GM21529 (cell line): ENCODE results near the gene KIF1A.

Source experiments
- ATAC-seq: cut with Tn5 transposase; IDR thresholded peaks from one replicate; pipeline ENCODE4 v1.9.1; 2021; ENCODE audit not compliant: unreplicated experiment

KIF1A gene

DNA sequence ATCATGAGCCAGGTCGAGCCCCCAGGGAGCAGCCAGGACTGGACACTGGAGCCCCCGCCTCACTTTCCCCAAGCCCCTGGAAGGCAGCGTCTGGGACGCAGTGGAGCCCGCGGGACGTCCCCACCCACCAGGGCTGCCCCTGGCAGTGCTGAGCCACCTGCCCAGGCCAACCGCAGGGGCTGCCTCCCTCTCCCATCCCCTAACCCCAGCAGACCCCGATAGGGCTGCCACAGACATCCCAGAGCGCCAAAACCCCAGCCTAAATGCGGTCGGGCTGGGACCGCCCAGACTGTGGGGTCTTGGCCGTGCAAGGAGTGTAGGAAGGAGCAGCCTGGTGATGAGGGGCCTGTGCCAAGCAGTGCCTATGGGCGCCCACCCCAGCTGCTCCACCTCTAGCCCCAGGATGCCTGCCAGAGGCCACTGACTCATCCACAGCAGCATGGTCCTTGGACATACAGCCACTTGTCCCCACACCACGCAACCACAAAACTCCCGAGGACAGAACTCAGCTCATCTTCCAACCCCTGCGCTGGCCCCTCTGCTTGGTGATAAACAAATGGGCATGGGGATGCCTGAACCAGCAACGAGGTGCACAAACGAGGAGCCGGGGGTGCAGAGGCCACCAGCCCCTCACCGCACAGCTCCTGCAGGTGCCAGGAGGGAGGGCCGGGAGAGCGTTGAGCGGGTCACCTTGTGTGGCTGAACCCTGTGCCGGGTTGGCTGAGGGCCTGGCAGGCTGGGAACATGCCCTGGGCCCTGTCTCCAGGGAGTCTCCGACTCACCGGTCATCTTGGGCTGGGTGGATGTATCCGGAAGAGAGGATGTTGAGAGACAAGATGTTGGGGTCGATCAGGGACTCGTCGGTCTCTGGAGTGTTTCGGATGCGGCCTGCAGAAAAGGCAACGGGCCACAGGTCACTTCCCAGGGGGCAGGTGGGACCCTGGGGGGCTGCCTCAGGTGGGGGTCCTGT, 83.5 kb downstream of the KIF1A start:
- no peak for ATAC-seq

DNA sequence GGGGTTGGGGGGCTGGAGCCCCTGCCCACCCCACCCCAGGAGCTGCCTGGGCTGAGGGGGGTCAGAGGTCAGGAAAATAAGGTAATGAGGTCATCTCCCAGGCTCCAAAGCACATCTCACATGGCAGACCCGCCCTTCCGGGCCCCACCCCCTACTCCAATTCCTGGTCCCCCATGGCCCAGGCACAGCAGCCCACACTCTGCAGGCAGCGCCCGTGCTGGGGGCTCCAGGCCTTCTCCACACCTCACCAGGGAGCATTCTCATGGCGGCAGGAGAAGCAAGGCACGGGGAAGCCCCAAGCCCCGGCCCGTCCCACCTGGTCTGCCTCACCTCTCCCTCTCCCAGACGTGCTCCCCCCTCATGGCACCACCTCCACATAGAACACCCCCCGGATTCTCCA, 84.5 kb downstream of the KIF1A start:
- ATAC-seq: no peak

DNA sequence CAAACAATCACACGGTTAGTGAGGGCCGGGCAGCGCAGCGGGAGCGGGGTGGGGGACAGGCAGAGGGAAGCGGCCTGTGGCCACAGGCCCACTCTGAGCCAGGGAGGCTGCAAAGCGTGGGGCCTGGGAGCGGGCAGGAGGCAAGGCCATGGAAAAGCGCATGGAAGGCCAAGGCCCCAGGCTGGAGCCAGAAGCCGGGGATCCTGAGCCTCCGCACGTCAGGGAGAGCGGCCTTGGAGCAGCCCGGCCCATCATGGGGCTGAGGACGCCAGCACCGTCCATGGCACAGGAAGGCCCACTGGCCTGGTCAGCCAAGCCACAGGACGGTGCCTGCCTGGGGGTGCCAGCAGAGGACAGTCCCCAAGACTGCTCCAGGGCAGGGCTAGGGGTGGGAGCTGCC, 85.3 kb downstream of the KIF1A start:
- ATAC-seq: no peak

DNA sequence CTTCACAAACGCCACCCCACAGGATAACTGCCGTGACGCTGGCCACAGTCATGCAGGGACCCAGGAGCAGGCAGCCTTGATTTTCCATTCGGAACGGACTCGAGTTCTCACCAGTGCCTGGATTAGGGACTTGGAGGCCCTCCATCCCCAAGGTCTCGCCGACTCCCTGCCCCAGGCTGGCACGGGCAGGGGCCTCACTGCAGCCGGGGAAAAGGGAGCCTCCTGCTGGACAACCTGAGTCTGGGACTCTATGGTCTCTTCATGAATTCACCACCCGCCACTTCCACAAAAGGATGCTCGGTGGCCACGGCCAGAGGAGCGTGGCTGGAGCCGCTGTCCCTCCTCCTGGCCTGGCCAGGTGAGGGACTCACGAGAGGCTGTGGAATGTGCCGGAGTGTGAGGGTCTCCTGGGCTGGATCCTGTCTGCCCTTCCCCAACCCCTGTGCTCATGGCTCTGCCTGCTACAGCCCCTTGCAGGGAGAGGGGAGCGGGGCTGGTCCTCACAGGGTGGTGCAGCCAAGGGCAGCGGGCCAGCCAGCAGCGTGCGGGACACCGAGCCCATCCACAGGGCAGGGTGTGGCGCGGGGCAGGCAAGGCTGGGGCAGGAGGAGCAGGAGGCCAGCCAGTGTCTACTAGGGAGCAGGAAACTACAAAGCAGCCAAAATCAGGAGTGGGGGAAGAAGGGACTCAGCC, 86.1 kb downstream of the KIF1A start:
- no peak for ATAC-seq

DNA sequence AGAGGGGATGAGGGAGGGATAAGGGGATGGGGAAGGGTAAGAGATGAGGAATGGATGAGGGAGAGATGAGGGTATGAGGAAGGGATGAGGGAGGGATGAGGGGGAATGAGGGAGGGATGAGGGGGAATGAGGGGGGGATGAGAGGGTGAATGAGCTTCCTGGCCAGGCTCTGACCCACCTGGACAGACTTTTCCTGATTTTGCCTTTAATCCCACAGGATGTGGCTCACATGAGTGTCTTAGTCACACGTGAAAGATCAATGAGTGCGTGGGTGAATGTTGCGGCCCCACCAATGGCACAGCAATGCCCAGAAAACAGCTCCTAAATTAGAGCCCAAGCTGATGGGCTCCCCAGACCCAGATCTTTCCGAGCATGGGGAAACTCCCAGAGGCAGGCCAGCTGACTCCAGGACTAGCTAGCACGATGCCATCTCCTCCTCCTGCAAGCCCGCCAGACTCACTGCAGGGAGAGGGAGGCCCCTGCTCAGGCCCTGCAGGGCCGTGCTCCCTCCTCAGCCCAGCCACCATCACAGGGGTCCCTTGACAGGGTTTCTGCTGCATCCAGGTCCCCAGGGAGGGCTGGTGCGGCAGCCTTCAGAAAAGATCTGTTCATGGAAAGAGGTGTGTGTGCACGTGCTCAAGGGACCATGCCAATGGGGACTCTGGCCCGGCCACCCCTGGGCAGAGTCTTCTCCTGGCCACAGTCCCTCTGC, 87.0 kb downstream of the KIF1A start:
- no peak for ATAC-seq

DNA sequence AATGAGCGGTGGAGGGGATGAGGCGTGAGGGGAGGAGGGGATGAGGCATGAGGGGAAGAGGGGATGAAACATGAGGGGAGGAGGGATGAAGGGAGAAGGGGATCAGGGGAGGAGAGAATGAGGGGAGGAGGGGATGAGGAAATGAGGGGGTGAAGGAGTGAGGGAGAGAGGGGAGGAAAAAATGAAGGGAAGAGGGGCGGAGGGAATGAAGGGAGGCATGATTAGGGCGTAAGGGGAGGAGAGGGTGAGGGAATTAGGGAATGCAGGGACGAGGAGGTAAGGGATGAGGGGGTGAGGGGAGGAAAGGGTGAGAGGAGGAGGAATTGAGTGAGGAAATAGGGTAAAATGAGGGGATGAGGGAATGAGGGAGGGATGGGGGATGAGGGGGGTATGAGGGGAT, 87.8 kb downstream of the KIF1A start:
- ATAC-seq: no peak

DNA sequence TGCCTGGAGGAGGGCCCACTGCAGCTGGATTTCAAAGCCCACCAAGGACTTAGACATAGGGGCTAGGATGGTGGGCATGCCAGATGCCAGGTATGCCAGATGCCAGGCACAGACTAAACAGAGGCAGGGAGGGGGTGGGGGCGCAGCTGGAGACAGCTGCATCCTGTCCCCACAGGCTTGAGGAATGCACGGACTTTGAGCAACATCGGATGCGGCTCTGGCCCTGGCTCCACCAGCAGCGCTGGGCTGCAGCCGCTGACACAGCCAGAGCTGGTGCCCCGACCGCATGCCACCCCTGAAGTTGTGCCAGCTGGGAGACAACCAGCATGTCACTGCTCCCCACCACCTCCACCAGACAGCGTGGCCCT, 88.9 kb downstream of the KIF1A start:
- ATAC-seq: no peak

DNA sequence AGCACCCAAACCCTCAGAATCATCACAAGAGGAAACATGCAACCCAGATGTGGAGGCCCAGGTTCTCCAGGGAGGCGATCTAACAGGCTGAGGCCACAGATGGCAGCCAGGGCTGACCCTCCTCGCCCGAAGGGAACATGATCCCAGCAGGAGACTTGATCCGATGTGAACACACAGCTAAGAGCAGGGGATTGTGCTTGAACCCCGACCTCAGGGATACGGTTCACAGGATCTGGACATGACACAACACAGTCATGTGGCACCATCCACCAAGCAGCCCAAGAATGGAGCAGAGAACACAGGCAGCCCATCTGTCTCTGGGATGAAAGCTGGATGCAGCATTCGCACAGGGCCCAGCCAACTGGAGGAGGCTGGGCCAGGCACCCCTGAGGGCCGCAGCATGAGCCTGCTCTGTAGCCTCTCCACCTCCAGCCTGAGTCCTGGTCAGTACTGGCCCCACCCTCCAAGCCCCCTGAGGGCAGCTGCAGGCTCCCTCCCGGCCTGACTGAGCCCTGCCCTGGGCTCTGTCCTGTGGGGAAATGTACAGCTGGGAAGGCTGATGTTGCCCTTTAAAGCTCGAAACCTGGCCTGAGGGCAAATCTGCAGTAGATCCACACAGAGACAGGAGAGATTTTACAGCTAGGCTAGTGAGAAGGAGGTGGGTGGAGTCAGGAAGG, 89.4 kb downstream of the KIF1A start:
- no peak for ATAC-seq

DNA sequence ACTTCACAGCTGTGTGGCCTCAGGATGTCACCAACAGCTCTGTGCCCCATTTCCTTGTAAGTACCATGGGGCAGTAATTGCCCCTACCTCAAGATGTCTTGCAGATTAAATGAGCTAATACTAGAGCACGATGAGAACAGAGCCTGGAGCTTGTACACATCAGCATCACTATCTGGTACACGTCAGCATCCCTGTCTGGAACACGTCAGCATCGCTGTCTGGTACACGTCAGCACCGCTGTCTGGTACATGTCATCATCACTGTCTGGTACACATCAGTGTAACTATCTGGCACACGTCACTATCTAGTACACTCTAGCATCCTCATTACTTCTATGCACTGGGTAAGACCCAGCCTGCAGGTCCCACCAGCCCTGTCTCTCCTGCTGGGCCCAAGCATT, 91.2 kb downstream of the KIF1A start:
- no peak for ATAC-seq

DNA sequence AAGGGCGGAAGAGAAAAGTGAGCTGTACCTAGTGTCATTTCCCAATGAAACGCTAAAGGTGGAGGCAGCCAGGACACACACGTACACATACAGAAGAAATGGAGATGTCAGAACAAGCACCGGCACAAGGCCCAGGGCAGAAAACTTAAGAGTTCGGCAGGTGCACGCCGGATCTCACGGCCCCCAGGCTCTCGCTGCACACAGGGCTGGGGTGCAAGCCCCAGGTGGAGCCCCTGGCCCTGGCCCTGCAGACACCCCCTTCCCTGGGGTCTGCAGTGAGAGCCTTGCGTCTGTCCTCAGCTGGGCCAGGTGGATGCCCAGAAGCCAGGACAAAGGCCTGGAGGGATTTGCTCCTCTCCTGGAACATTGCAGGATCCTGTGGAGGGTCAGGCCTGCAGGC, 91.7 kb downstream of the KIF1A start:
- no peak for ATAC-seq

DNA sequence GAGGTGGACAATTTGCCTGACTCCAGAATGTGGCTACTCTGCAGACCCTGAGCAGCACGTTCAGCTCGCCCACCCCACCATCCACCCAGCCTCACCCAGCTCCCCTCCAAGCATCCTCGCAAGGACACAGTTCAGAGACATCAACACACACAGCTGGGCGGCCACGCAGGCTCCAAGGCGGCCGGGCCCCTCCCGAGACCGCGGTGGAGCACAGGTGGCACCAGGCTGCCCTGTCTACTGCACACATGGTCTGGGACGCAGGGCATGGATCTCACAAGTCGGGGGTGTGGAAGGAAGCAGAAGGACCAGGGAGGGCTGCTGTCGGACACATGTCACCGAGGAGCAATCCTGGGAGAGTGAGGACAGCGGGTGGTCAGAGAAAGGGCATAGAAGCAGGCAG, 92.1 kb downstream of the KIF1A start:
- ATAC-seq: no peak

DNA sequence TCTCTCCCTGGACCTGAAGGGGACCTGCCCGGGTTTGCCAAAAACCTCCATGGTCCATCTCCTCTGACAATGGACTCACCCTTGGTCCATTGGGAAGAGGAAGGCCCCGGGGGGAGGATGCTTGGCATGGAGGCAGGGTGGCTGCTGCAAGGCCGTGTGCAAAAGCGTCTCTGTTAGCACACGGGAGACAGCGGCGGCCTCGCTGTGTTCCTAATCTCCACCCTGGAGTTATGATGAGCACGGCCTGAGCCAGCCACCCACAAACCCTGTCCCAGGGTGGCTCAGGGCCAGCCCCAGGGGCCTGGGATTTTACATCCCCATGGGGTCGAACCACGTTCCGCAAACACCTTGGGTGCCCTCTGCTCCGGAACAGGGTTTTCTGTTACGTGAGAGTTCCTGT, 92.6 kb downstream of the KIF1A start:
- ATAC-seq: no peak

DNA sequence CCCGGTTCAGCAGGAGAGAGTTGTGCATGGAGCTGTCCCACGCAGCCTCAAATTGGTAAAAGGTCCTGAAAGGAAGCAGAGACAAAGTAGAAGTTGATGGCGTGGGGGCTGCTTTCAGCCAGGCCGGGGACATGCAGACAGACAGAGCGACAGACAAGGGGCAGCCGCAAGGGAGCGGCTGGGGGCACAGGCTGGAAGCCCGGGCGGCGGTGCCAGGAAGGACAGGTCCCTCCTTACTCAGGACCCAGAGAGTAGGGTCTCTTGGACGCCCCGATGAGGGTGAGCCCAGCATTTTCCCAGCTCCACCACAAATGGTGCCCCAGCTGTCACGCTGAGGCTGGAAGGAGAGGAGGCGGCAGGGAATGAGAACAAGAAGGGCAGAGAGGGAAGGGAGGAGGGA, 93.1 kb downstream of the KIF1A start:
- ATAC-seq: no peak

DNA sequence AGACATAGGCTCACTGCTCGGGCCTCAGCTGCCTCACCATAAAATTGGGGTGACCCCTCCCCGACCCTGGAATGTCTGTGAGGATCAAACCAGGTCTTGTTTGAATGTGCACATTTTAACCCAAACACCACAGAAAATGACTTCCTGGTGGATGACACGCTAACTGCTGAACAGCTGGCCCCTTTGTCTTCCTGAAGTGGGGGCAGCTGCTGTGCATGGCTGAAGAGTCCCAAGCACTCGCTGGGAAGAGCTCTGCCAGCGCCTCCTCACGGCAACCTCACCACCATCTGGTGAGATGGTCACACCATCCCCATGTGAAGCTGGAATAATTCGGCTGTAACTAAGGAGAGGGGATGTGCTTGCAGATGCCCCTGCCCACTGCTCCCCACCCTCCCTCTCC, 94.3 kb downstream of the KIF1A start:
- ATAC-seq: no peak

DNA sequence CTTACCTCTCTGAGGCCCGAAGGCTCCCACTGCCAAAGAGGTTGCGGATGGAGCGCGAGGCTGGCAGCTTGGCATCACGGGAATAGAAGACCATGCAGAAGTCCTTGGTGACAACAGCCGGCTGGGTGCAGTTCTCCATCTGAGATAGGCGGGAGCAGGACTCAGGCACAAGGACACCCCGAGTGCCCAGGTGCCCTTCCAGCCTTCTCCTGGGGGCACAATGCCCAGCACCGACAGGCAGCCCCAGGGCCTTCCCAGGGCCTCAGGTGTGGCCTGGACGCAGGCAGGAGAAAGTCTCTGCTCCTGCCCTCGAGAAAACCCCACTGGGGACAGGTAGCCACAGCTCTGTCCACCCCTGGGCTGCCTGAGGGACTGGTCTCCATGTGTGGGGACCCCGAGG, 94.8 kb downstream of the KIF1A start:
- ATAC-seq: no peak

DNA sequence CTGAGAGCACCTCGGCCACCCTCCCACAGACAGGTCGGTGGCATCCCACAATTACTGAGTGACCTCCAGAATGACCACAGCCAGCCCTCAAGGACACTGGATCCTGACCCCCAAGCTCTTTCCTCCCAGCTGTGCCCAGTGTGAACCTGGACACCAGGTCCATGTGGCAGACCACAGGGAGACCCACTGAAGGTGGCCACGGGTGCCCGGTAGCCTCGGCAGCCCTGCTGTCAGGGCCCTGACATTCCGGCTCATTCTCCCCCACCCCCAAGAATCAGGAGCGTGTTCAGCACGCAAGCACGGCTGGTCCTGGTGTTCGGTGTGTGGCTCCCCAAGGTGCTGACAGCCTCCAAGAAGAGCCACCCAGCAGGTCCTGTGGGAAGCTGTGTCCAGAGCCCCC, 95.6 kb downstream of the KIF1A start:
- ATAC-seq: no peak

DNA sequence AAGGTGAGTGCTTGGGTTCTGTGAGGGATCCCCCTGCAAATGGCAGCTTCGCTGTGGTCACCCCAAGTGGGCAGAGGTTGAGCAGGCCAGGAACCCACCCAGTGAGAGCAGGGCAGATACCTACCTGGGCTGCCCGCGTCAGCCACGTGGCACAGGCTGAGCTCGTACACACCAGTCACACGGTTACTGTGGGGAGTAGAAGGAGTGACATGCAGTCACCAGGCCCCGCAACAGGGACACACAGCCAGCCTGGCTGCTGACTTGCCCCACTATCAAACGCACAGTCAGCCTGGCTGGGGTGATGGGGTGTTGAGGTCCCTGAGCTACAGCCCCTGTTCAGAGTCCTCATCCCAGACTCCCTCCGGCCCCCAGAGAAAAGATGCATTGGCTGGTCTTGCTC, 96.2 kb downstream of the KIF1A start:
- ATAC-seq: no peak

DNA sequence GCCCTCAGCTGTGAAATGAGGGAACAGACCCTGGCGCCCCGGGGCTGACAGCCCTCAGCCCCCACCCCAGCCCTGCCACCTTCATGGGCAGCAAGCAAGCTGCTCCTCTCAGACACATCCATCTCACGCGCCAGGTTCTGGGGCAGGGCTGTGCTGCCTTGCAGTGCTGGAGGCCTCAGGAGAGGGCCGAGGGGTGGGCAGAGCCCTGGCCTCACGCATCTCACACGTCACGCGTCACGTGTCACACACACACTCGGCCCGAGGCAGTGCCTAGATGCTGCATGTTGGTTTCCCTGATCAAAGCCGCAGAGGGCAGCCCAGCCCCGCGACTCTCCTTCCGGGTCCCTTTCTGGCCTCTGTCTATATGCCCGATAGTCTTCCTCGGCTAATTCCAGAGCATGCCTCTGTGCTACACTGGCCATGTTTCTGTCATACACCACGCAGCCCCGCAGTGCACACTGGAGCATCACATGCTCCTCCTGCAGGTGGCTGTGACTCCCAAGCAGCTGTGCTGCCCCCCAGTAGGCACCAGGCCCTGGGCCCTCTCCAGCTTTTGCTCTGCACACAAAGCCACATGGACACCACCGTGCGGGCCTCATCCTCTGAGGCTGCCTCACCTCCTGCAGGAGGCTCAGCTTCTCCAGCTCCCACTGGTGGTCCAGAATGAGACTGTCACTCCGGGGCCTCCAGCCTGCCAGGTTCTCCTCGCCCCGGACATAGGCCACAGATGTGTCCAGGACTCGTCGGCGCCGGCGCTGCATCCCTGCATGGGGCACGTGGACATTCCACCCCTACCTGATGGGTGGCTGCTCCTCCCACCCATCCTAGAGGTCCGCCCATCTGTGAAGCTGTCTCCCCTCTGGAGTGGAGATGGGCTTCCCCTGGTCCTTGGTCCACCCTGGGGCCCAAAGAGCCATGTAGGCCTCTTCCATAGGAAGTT, 97.0 kb downstream of the KIF1A start:
- no peak for ATAC-seq

DNA sequence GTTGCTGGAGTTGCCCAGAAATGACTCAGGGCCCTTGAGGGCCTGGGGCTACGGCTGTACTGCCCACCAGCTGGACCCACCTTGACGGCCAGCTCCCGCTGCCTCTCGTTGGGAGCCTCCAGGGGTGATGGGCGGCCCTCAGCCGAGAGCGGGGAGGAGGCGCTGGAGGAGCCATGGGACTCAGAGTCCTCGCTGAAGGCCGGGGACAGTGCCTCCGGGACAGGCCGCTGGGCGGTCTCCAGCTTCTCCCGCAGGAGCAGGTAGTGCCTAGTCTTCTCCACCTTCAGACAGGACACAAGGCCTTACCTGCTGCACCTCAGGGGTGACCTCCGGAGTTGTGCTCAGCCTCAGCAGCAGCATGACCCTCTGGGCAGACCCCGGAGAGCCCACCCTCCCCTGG, 97.6 kb downstream of the KIF1A start:
- no peak for ATAC-seq

DNA sequence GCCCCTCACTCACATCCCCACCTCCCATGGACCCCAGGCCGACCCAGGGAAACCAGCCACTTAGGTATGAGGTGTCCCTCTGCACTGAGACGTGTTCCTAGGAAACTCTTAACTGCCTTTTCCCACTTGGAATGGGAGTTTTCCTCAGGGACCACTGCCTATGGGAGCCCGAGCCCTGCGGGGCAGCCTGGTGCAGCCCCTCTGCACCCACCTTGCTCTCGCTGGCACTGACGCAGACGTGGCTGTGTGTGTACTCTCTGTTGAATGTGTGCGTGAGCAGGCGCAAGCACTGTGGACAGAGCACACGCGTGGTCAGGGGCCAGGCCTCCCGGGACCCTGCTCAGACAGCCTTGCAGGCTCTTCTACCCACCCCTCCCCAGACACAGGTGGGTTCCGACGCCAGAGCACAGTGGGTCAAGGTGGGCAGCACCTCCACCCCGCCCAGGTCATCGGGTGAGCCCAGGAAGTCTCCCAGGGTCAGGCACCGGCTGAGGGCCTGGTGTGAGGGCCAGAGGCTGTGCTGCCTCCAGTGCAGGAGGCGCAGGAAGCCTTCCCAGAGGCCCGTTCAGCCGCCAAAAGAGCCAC, 98.3 kb downstream of the KIF1A start:
- ATAC-seq: no peak
